Subcutaneous adipose tissue (tissue), 4 donors: ENCODE measurements around the gene CFAP119. TPM values are rescaled to one million over a fixed set of nuclear protein-coding genes. Genes with fewer than 3 reads are reported as not detected.

ENCODE experiments used
- total RNA-seq, 4 donors: library from RNA; depleted of rRNA; stranded (reverse); fragments of >200 nt; gene quantifications; one replicate each; pipeline ENCODE4 v1.1.0, GENCODE V29; 2016
- TF ChIP-seq, protein P1 (sequence below): fragments of 450-650 bp; IDR thresholded peaks from one replicate; pipeline ENCODE4 v1.5.1; 2016; ENCODE audit warnings: low read depth, mild to moderate bottlenecking, control low read depth, antibody characterized with exemption, moderate library complexity

Gene CFAP119
- total RNA-seq, 4 donors from 2014 or later: 1.9 to 6.2 (median 2.7) TPM; not detected in 1

DNA sequence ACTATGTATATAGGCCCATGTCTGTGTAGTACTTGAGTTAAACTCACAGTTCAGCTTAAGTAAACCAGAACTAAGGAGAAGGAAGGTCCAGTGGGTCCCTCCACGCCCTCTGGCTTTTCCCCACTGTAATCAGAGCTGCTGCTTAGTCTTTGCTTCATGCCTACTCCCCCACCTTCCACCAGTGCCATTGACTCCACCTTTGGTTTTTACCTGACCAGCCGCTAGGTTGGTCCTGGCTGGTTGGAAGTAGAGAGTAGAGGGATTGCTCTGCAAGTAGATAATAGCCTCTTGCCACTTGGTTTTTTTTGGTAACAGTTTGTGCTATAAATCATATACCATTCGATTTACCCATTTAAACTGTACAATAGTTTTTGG is 36.5 kb downstream of the CFAP119 start:
- TF ChIP-seq, protein P1, sequence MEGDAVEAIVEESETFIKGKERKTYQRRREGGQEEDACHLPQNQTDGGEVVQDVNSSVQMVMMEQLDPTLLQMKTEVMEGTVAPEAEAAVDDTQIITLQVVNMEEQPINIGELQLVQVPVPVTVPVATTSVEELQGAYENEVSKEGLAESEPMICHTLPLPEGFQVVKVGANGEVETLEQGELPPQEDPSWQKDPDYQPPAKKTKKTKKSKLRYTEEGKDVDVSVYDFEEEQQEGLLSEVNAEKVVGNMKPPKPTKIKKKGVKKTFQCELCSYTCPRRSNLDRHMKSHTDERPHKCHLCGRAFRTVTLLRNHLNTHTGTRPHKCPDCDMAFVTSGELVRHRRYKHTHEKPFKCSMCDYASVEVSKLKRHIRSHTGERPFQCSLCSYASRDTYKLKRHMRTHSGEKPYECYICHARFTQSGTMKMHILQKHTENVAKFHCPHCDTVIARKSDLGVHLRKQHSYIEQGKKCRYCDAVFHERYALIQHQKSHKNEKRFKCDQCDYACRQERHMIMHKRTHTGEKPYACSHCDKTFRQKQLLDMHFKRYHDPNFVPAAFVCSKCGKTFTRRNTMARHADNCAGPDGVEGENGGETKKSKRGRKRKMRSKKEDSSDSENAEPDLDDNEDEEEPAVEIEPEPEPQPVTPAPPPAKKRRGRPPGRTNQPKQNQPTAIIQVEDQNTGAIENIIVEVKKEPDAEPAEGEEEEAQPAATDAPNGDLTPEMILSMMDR: no peak

DNA sequence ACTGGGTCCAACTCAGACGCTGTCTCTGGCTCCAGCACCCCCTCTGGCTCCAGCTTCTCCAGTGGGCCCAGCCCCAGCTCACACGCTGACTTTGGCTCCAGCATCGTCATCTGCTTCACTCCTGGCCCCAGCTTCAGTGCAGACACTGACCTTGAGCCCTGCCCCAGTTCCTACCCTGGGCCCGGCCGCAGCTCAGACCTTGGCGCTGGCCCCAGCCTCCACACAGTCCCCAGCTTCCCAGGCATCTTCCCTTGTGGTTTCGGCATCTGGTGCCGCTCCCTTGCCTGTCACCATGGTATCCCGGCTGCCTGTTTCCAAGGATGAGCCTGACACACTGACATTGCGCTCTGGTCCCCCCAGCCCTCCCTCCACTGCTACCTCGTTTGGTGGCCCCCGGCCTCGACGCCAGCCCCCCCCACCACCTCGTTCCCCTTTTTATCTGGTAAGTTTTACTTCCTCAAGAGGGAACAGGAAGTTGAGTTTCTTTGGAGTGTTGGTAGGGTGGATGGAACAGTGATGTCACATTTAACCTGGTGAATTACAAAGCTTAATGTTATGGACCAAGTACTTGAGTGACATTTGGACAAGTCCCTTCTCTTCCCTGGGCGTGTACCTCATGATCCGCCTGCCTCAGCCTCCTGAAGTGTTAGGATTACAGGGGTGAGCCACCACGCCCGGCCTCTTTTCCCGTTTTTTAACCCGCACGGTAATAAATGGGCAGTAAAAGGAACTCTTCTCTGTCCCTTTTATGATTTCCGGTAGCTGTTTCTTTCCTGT is 37.0 kb downstream of the CFAP119 start:
- TF ChIP-seq, protein P1: no peak

DNA sequence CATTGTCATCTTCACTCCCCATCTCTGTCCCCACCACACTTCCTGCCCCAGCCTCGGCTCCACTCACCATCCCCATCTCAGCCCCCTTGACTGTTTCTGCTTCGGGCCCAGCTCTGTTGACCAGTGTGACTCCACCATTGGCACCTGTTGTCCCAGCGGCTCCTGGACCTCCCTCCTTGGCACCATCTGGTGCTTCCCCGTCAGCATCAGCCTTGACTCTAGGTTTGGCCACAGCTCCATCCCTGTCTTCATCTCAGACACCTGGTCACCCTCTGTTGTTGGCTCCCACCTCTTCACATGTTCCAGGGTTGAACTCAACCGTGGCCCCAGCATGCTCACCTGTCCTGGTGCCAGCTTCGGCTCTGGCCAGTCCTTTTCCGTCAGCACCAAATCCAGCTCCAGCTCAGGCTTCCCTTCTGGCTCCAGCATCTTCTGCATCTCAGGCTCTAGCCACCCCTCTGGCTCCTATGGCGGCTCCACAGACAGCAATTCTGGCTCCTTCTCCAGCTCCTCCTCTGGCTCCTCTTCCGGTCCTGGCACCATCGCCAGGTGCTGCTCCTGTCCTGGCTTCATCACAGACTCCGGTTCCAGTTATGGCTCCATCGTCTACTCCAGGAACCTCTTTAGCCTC is 38.0 kb downstream of the CFAP119 start:
- TF ChIP-seq, protein P1: no peak

DNA sequence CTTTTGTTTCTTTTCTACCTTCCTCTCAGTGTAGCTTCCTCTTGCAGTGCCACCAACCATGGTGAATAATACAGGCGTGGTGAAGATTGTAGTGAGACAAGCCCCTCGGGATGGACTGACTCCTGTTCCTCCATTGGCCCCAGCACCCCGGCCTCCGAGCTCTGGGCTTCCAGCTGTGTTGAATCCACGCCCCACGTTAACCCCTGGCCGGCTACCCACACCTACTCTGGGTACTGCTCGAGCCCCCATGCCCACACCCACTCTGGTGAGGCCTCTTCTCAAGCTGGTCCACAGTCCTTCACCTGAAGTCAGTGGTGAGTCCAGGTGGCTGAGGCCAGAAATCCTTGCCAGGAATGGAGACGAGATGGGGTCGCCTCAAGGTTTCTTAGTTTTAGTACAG is 38.9 kb downstream of the CFAP119 start:
- TF ChIP-seq, protein P1: no peak

DNA sequence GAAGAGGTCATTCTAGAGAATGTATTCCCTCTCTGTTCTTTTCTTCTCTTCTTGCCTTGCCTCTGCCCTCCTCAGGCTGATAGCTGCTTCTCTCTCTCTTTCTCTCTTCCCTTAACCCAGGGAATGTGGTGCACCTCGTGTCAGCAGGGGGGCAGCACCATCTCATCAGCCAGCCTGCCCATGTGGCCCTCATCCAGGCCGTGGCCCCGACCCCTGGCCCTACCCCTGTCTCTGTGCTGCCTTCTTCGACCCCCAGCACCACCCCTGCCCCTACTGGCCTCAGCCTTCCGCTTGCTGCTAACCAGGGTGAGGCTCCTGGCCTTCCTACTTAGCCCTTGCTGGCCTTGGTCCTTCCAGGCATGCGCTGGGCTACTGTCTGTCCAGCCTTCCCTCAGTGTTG is 39.4 kb downstream of the CFAP119 start:
- TF ChIP-seq, protein P1: no peak

DNA sequence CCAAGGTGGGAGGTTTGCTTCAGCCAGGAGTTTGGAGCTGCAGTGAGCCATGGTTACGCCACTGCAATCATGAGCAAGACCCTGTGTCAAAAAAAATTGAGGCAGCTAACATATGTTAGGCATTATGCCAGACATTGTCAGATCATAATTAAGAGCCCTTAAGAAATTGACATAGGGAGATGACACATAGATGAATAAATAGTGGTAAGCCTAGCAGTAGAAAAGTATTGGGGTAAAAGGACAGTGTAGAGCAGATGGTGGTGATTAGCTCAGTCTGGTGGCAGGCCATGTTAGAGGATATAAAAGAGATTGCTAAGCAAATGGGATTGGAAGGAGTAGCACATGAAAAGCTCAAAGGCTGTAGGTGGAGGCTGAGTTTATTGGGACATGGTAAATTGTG is 40.3 kb downstream of the CFAP119 start:
- TF ChIP-seq, protein P1: no peak

DNA sequence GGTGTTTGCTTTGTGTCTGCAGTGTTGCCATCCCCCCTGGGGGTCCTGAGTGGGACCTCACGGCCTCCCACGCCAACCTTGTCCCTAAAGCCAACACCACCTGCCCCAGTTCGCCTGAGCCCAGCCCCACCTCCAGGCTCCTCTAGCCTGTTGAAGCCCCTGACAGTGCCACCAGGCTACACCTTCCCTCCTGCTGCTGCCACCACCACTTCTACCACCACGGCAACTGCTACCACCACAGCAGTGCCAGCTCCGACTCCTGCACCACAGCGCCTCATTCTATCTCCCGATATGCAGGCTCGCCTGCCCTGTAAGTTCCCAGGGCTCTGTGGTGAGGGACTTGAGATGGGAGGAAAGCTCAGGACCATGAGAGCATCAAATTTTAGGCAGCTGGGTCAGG is 40.7 kb downstream of the CFAP119 start:
- TF ChIP-seq, protein P1: no peak
